RWPE2 (cell line): Measurements from ENCODE around the gene GDF10.
A peak's percentile ranks its signal among the peaks of the same experiment; 100 is the strongest.

Experiments
- ATAC-seq: fragments of 200-7000 bp; cut with Tn5 transposase; 3 replicates; pipeline ENCODE4 v1.9.1; 2021; ENCODE audit warnings: low read depth
- DNase-seq: peaks from one replicate; pipeline ENCODE4 v3.0.0-alpha.2; 2020; ENCODE audit warnings: low spot score
- H3K27ac ChIP-seq: fragments of 450-650 bp; 2 replicates; pipeline ENCODE4 v1.5.1; 2017; ENCODE audit warnings: mild to moderate bottlenecking; ENCODE audit not compliant: poor library complexity, severe bottlenecking
- H3K27me3 ChIP-seq: fragments of 250-450 bp; sonication (Bioruptor Pico); 2 replicates; pipeline ENCODE4 v1.5.1; 2021; ENCODE audit warnings: mild to moderate bottlenecking, moderate library complexity; ENCODE audit not compliant: insufficient read depth, poor library complexity, severe bottlenecking
- H3K36me3 ChIP-seq: fragments of 250-450 bp; sonication (Bioruptor Pico); 2 replicates; pipeline ENCODE4 v1.5.1; 2020; ENCODE audit warnings: low read depth, mild to moderate bottlenecking, moderate library complexity
- H3K4me1 ChIP-seq: fragments of 250-450 bp; sonication (Bioruptor Pico); 2 replicates; pipeline ENCODE4 v1.5.1; 2021; ENCODE audit warnings: mild to moderate bottlenecking, moderate library complexity; ENCODE audit not compliant: insufficient read depth, poor library complexity, severe bottlenecking
- H3K4me3 ChIP-seq: fragments of 250-450 bp; sonication (Bioruptor Pico); 2 replicates; pipeline ENCODE4 v1.5.1; 2021; ENCODE audit warnings: mild to moderate bottlenecking, moderate library complexity; ENCODE audit not compliant: severe bottlenecking
- H3K9me3 ChIP-seq: fragments of 250-450 bp; sonication (Bioruptor Pico); 2 replicates; pipeline ENCODE4 v1.5.1; 2021; ENCODE audit warnings: mild to moderate bottlenecking, moderate library complexity; ENCODE audit not compliant: severe bottlenecking
- TF ChIP-seq, protein P1 (sequence below): fragments of 450-650 bp; IDR thresholded peaks from one replicate; pipeline ENCODE4 v1.5.1; 2017; ENCODE audit warnings: mild to moderate bottlenecking, moderate library complexity; ENCODE audit not compliant: poor library complexity, severe bottlenecking

Gene GDF10

DNA sequence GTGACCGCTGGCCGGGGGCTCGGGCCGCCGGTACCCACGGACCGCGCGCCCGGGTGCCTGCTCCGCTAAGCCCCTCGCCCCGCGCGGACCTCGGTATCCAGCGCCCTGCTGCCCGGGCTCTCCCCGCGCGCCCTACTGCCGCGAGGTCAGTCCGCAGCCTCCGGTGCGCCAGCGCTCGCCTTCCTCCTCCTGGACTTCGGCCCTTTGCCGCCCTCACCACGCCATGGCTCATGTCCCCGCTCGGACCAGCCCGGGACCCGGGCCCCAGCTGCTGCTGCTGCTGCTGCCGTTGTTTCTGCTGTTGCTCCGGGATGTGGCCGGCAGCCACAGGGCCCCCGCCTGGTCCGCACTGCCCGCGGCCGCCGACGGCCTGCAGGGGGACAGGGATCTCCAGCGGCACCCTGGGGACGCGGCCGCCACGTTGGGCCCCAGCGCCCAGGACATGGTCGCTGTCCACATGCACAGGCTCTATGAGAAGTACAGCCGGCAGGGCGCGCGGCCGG lies 483 bp downstream of the GDF10 start:
- peaks cover 65% of the 10 kb centered on the region for H3K27me3 ChIP-seq
- peak overlapping the region; percentile 7 for H3K4me3 ChIP-seq
- DNase-seq (no peak), ATAC-seq (peak; percentile 24; the same call in 1 of the 3 replicates)
- TF ChIP-seq, protein P1, sequence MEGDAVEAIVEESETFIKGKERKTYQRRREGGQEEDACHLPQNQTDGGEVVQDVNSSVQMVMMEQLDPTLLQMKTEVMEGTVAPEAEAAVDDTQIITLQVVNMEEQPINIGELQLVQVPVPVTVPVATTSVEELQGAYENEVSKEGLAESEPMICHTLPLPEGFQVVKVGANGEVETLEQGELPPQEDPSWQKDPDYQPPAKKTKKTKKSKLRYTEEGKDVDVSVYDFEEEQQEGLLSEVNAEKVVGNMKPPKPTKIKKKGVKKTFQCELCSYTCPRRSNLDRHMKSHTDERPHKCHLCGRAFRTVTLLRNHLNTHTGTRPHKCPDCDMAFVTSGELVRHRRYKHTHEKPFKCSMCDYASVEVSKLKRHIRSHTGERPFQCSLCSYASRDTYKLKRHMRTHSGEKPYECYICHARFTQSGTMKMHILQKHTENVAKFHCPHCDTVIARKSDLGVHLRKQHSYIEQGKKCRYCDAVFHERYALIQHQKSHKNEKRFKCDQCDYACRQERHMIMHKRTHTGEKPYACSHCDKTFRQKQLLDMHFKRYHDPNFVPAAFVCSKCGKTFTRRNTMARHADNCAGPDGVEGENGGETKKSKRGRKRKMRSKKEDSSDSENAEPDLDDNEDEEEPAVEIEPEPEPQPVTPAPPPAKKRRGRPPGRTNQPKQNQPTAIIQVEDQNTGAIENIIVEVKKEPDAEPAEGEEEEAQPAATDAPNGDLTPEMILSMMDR: no peak
- H3K4me1 ChIP-seq: no peaks in the 10 kb centered on the region
- H3K9me3 ChIP-seq: no peaks in the 10 kb centered on the region
- no peaks in the 10 kb centered on the region for H3K36me3 ChIP-seq
- no peak overlapping the region for H3K27ac ChIP-seq

DNA sequence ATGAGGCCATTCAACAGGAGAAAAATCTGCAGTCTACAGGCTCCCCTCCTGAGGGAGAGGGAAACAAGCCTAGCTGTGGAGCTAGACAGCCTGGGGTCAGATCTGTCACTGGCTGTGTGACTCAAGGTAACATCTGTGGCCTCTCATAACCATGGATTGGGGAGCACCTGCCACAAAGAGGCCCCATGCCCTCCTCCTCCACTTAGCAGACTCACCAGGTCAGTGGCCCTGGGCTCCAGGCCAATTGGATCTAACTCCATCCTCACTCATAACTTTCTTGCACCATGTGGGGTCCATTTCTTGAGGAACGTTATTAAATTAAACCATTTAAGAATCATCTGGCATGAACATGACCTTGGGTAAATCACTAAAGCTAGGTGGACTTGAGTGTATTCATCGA lies 1.8 kb downstream of the GDF10 start:
- Histone ChIP-seq H3K27ac (no peak overlapping the region), H3K36me3 (no peaks in the 10 kb centered on the region), H3K27me3 (peaks cover 53% of the 10 kb centered on the region), H3K4me1 (no peaks in the 10 kb centered on the region), H3K9me3 (no peaks in the 10 kb centered on the region), H3K4me3 (no peak overlapping the region)
- DNase-seq (no peak), ATAC-seq (no peak)
- TF ChIP-seq, protein P1: no peak

DNA sequence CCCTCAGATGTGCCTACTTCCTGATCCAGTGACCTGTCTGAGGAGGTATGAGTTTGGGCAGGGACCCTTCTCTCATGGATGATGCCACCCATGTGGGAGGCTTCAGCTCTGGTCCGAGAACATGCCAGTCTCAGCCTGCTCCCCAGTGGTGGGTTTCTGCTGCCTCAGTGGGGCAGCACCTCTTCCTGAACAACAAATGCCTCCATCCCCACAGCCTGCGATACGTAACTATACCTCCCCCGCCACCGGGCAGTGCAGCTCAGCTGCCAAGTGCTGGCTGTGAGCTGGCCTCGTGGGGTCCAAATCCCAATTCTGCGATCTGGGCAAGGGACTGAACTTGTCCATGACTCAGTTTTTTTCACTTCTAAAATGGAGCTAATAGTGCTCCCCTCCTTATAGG lies 3.1 kb downstream of the GDF10 start:
- Histone ChIP-seq H3K36me3 (no peaks in the 10 kb centered on the region), H3K4me3 (no peak overlapping the region), H3K27me3 (peaks cover 40% of the 10 kb centered on the region), H3K27ac (no peak overlapping the region), H3K9me3 (no peaks in the 10 kb centered on the region), H3K4me1 (no peaks in the 10 kb centered on the region)
- TF ChIP-seq, protein P1: no peak
- ATAC-seq: no peak
- DNase-seq: no peak

DNA sequence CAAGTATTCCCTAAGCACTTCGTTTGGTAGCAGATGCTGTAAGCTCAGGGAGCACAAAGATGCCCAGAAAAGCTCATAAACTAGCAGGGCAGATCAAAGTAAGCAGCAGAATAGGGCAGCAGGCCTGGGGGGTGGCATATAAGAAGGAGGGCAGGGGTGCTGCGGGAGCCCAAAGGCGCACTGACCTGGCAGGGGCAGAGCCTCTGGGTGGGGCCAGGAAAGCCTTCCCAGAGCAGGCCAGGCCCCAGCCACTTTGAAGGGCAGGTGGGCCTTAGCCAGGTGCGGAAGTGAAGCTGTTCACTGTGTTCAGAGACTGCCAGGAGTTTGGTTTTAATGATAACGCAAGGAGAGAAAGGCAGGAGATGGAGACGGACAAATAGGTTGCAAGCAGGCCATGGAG lies 3.9 kb downstream of the GDF10 start:
- no peaks in the 10 kb centered on the region for H3K36me3 ChIP-seq
- no peak overlapping the region for H3K27ac ChIP-seq
- DNase-seq (no peak), ATAC-seq (no peak)
- no peaks in the 10 kb centered on the region for H3K9me3 ChIP-seq
- peaks cover 36% of the 10 kb centered on the region for H3K27me3 ChIP-seq
- H3K4me3 ChIP-seq: no peak overlapping the region
- H3K4me1 ChIP-seq: no peaks in the 10 kb centered on the region
- TF ChIP-seq, protein P1: no peak

DNA sequence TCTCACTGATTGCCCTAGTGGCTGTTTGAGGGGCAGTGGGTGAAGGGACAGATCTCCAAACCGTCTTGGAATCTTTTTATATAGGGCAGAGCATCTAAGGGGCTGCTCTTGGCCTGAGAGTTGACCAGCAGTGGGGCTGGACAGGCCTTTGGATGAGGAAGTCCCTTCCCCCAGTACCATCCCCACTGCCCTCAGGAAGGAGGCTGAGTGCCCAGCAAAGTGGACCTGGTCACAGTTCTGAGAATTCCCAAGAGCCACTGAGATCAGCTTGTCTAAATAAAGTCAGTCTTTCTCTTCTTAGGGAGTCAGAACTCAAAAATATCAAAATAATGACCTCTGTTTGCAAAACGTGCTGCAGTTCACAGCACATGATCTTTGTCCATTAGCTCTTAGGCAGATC lies 5.6 kb downstream of the GDF10 start:
- Histone ChIP-seq H3K9me3 (no peaks in the 10 kb centered on the region), H3K36me3 (no peaks in the 10 kb centered on the region), H3K27me3 (peaks cover 22% of the 10 kb centered on the region), H3K27ac (no peak overlapping the region), H3K4me3 (no peak overlapping the region), H3K4me1 (no peaks in the 10 kb centered on the region)
- DNase-seq: no peak
- no peak for ATAC-seq
- TF ChIP-seq, protein P1: no peak
